ENCODE data around the gene PRSS36.
A peak's percentile ranks its signal among the peaks of the same experiment; 100 is the strongest.
"Not testable (repeated sequence)": the region's sequence is repeated elsewhere in the genome, so short reads cannot be mapped to it uniquely, and the experiment has no call there.

Gene PRSS36

GRCh38 chr16:31106509-31107464 lies 43.1 kb downstream of the PRSS36 start:
- DNase-seq (ENCODE audit: extremely low read depth in 1 of 2, low read depth in 1 of 2) = no peak

- DNase-seq (ENCODE audit: extremely low read depth in 1 of 2, low read depth in 1 of 2) = peak; percentile 71 to 77
Observed at GRCh38 chr16:31105677-31106213, 44.1 kb downstream of the PRSS36 start.

- not testable (repeated sequence) for DNase-seq (ENCODE audit: extremely low read depth in 1 of 2, low read depth in 1 of 2)
Observed at GRCh38 chr16:31100876-31101641, 48.8 kb downstream of the PRSS36 start.

GRCh38 chr16:31099860-31100638 lies 49.8 kb downstream of the PRSS36 start:
- no peak for DNase-seq (ENCODE audit: extremely low read depth in 1 of 2, low read depth in 1 of 2)

- DNase-seq (ENCODE audit: extremely low read depth in 1 of 2, low read depth in 1 of 2) = peak; percentile 86 to 92
Observed at GRCh38 chr16:31094424-31095120, 55.3 kb downstream of the PRSS36 start, which contains the start of gene VKORC1. Gene VKORC1 (minus strand): TSS chr16:31094797. CDS start chr16:31094729, 68 bp downstream.

GRCh38 chr16:31094088-31094423 lies 55.8 kb downstream of the PRSS36 start:
- DNase-seq (ENCODE audit: extremely low read depth in 1 of 2, low read depth in 1 of 2) = no peak

DNA sequence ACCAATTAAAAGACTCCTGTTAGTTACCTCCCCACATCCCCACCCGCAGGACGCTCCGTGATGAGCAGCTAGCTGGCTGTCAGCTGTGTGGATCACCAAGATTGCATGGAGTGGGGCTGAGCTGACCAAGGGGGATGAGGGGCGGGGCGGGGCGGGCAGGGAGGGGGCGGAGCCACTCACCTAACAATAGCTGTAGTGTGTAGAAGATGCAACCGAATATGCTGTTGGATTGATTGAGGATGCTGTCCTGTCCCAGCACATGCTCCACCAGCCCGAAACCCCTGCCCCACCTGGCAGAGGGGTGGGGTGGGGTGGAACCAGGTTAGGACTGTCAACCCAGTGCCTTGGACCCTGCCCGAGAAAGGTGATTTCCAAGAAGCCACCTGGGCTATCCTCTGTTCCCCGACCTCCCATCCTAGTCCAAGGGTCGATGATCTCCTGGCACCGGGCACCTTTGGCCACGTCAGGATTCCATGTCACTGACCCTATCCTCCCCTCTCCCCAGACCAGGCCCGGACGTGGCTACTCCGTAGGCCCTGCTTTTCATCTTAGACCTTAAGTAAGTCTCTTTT lies 56.6 kb downstream of the PRSS36 start:
- no peak for DNase-seq (ENCODE audit: extremely low read depth in 1 of 2, low read depth in 1 of 2)

- DNase-seq (ENCODE audit: extremely low read depth in 1 of 2, low read depth in 1 of 2) = no peak
Observed at GRCh38 chr16:31092330-31092729, 57.5 kb downstream of the PRSS36 start.

DNA sequence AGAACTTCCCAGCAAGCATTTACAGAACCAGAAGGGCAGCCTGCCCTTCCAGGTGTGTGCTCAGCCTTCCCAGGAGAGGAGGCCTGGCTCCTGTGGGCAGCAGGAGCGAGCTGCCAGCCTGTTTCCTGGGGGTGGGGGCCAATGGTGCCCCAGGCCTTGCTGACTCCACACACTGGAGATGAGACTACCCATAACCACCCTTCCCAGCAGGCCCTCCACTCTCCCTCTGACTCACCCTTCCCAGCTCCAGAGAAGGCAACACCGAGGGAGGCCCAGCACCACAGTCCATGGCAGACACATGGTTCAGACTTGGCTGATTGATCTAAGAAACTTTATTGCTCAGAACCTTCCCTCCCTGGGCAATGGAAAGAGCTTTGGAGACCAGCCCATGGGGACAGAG lies 59.3 kb downstream of the PRSS36 start:
- no peak for DNase-seq (ENCODE audit: extremely low read depth in 1 of 2, low read depth in 1 of 2)

GRCh38 chr16:31089199-31089598 lies 60.7 kb downstream of the PRSS36 start:
- DNase-seq (ENCODE audit: extremely low read depth in 1 of 2, low read depth in 1 of 2) = no peak
